Vagina (tissue), 2 donors: Measurements from ENCODE around the gene PRR29. TPM values are rescaled to one million over a fixed set of nuclear protein-coding genes. Genes with fewer than 3 reads are reported as not detected.

Experiments
- DNase-seq, 2 donors: peaks; one replicate each; pipeline ENCODE4 v3.0.0-alpha.2; 2017; ENCODE audit errors: extremely low spot score in 2 of 2
- H3K27ac ChIP-seq: fragments of 200-600 bp; sonication (generic); one replicate; pipeline ENCODE4 v1.5.1; 2019
- H3K27me3 ChIP-seq: fragments of 200-600 bp; sonication (generic); one replicate; pipeline ENCODE4 v1.5.1; 2019
- H3K36me3 ChIP-seq, 2 donors: fragments of 200-600 bp; sonication (generic); one replicate each; pipeline ENCODE4 v1.5.1; 2017 to 2019
- H3K4me1 ChIP-seq: fragments of 200-600 bp; sonication (generic); one replicate; pipeline ENCODE4 v1.5.1; 2019
- H3K4me3 ChIP-seq, 2 donors: fragments of 200-600 bp; sonication (generic); 1 replicate in 1 of 2; 2 replicates in 1 of 2; pipeline ENCODE4 v1.5.1; 2016 to 2019
- H3K9me3 ChIP-seq: fragments of 200-600 bp; sonication (generic); one replicate; pipeline ENCODE4 v1.5.1; 2019
- CTCF ChIP-seq, 3 experiments: fragments of 450-650 bp in 2 of 3; fragments of 200-600 bp in 1 of 3; sonication (generic) in 1 of 3; IDR thresholded peaks; one replicate each; pipeline ENCODE4 v1.5.1; 2017 to 2019; ENCODE audit warnings: antibody characterized with exemption in 3 of 3, mild to moderate bottlenecking in 2 of 3, moderate library complexity in 2 of 3
- POLR2A ChIP-seq, 2 donors: fragments of 450-650 bp; IDR thresholded peaks; one replicate each; pipeline ENCODE4 v1.6.1; 2017; ENCODE audit warnings: antibody characterized with exemption in 2 of 2, mild to moderate bottlenecking in 2 of 2, moderate library complexity in 2 of 2
- POLR2AphosphoS5 ChIP-seq, 2 donors: sonication (generic); formaldehyde crosslinking; IDR thresholded peaks; one replicate each; pipeline ENCODE4 v1.9.0; 2017; ENCODE audit warnings: antibody characterized with exemption in 2 of 2, mild to moderate bottlenecking in 2 of 2, low read depth in 1 of 2; ENCODE audit not compliant: insufficient read depth in 1 of 2
- intact Hi-C: fragments of 100-400 bp; cut with DNase I; formaldehyde crosslinking; loops from one replicate; pipeline ENCODE4 v1.15.1; 2023
- total RNA-seq: library from RNA; depleted of rRNA; stranded (reverse); fragments of >200 nt; gene quantifications from one replicate; pipeline ENCODE4 v1.2.3, GENCODE V29; 2016

The PRR29 gene
- total RNA-seq, 1 donor from 2014 or later: not detected

- TF ChIP-seq CTCF (IDR thresholded peaks at IDR 0.05): no peak
- TF ChIP-seq POLR2A (IDR thresholded peaks at IDR 0.05): no peak
- no peak for TF ChIP-seq POLR2AphosphoS5 (IDR thresholded peaks at IDR 0.05; ENCODE audit: insufficient read depth in 1 of 2, low read depth in 1 of 2)
- intact Hi-C loops: no loop called here
- Histone ChIP-seq H3K4me1 (peaks cover 40% of the 10 kb centered on the region), H3K27me3 (no peaks in the 10 kb centered on the region), H3K36me3 (no peaks in the 10 kb centered on the region), H3K9me3 (no peaks in the 10 kb centered on the region), H3K27ac (no peak overlapping the region), H3K4me3 (no peak overlapping the region)
- no peak for DNase-seq
These were observed 10.7 kb upstream of the PRR29 start for GRCh38 chr17:63987221-63988126.

- intact Hi-C loops: no loop called here
- Histone ChIP-seq H3K36me3 (no peaks in the 10 kb centered on the region), H3K4me3 (no peak overlapping the region), H3K27me3 (no peaks in the 10 kb centered on the region), H3K4me1 (peaks cover 36% of the 10 kb centered on the region), H3K27ac (no peak overlapping the region), H3K9me3 (no peaks in the 10 kb centered on the region)
- TF ChIP-seq POLR2AphosphoS5 (IDR thresholded peaks at IDR 0.05; ENCODE audit: insufficient read depth in 1 of 2, low read depth in 1 of 2): no peak
- TF ChIP-seq POLR2A (IDR thresholded peaks at IDR 0.05): no peak
- no peak for TF ChIP-seq CTCF (IDR thresholded peaks at IDR 0.05)
- no peak for DNase-seq
These were observed 10.0 kb upstream of the PRR29 start for GRCh38 chr17:63988127-63988478.

GRCh38 chr17:63988741-63989621 is 9.2 kb upstream of the PRR29 start:
- Histone ChIP-seq H3K27me3 (no peaks in the 10 kb centered on the region), H3K36me3 (no peaks in the 10 kb centered on the region), H3K4me3 (no peak overlapping the region), H3K27ac (no peak overlapping the region), H3K9me3 (no peaks in the 10 kb centered on the region), H3K4me1 (peaks cover 27% of the 10 kb centered on the region)
- no peak for DNase-seq
- TF ChIP-seq POLR2A (IDR thresholded peaks at IDR 0.05) (no peak), POLR2AphosphoS5 (IDR thresholded peaks at IDR 0.05; ENCODE audit: insufficient read depth in 1 of 2, low read depth in 1 of 2) (no peak), CTCF (IDR thresholded peaks at IDR 0.05) (no peak)
- intact Hi-C loops: no loop called here

- Histone ChIP-seq H3K27ac (no peak overlapping the region), H3K4me1 (peaks cover 19% of the 10 kb centered on the region), H3K4me3 (no peak overlapping the region), H3K27me3 (no peaks in the 10 kb centered on the region), H3K36me3 (no peaks in the 10 kb centered on the region), H3K9me3 (no peaks in the 10 kb centered on the region)
- TF ChIP-seq POLR2A (IDR thresholded peaks at IDR 0.05): no peak
- TF ChIP-seq POLR2AphosphoS5 (IDR thresholded peaks at IDR 0.05; ENCODE audit: insufficient read depth in 1 of 2, low read depth in 1 of 2): no peak
- TF ChIP-seq CTCF (IDR thresholded peaks at IDR 0.05): no peak
- DNase-seq: no peak
- intact Hi-C loops: no loop called here
These were observed 8.4 kb upstream of the PRR29 start for GRCh38 chr17:63989622-63990345.
